H1 (cell line): Measurements from ENCODE around the gene FARS2. TPM values are rescaled to one million over a fixed set of nuclear protein-coding genes. Genes with fewer than 3 reads are reported as not detected.
A peak's percentile ranks its signal among the peaks of the same experiment; 100 is the strongest.

Source experiments
- CTCF ChIA-PET: fragments of 300-600 bp; sonication (Branson Sonifier 250); formaldehyde crosslinking; loops from one replicate; lab custom pipeline; 2021; ENCODE audit not compliant: partially characterized antibody; lab: Charles Lee
- POLR2A ChIA-PET: fragments of 300-600 bp; sonication (Branson Sonifier 250); formaldehyde crosslinking; loops from one replicate; lab custom pipeline; 2021; ENCODE audit warnings: inconsistent platforms; ENCODE audit not compliant: partially characterized antibody; lab: Charles Lee
- DNase-seq, 2 experiments: peaks; one replicate each; pipeline versions ENCODE4 v3.0.0 to v3.0.0-alpha.2; 2010 to 2022; ENCODE audit warnings: low spot score in 2 of 2, low read depth in 1 of 2, mixed read lengths in 1 of 2
- FAIRE-seq: peaks from 2 replicates; lab custom pipeline; 2011; peaks lifted over from hg19 to GRCh38; lab: Jason Lieb, UNC
- H2AFZ ChIP-seq: 2 replicates; pipeline ENCODE4 v1.8.1; 2012; ENCODE audit warnings: low read length, inconsistent platforms
- H2AK5ac ChIP-seq: 2 replicates; pipeline ENCODE4 v1.6.1; 2013; ENCODE audit warnings: low read depth, low read length
- H2BK120ac ChIP-seq: replicated peaks from 2 replicates; pipeline ENCODE3; 2013; ENCODE audit warnings: low read depth, low read length, inconsistent platforms
- H2BK12ac ChIP-seq: 2 replicates; pipeline ENCODE4 v1.6.1; 2013; ENCODE audit warnings: low read depth, low read length
- H2BK15ac ChIP-seq: 2 replicates; pipeline ENCODE4 v1.6.1; 2013; ENCODE audit warnings: low read length
- H2BK20ac ChIP-seq: 2 replicates; pipeline ENCODE4 v1.6.1; 2013; ENCODE audit warnings: low read length
- H2BK5ac ChIP-seq: 2 replicates; pipeline ENCODE4 v1.6.1; 2013; ENCODE audit warnings: low read depth, low read length
- H3K14ac ChIP-seq: 2 replicates; pipeline ENCODE4 v1.6.1; 2013; ENCODE audit warnings: inconsistent platforms; ENCODE audit not compliant: insufficient read length
- H3K18ac ChIP-seq: 2 replicates; pipeline ENCODE4 v1.6.1; 2013; ENCODE audit warnings: low read length; ENCODE audit errors: extremely low read depth
- H3K23ac ChIP-seq: 2 replicates; pipeline ENCODE4 v1.6.1; 2013; ENCODE audit warnings: inconsistent platforms; ENCODE audit not compliant: insufficient read length
- H3K23me2 ChIP-seq: 2 replicates; pipeline ENCODE4 v1.6.1; 2013; ENCODE audit warnings: low read depth, low read length
- H3K27ac ChIP-seq: 2 replicates; pipeline ENCODE4 v1.6.1; 2011; ENCODE audit warnings: low read depth, low read length, inconsistent platforms
- H3K27me3 ChIP-seq, 4 experiments: replicated peaks in 1 of 4; 1 replicate in 1 of 4; 2 replicates in 3 of 4; pipeline versions ENCODE4 v1.6.1 to v1.8.1; 2011 to 2013; ENCODE audit warnings: low read length in 3 of 4, mild to moderate bottlenecking in 3 of 4, inconsistent platforms in 2 of 4, mixed read lengths in 2 of 4, moderate library complexity in 1 of 4; ENCODE audit not compliant: control insufficient read depth in 3 of 4, insufficient read depth in 3 of 4; ENCODE audit errors: extremely low read depth in 1 of 4
- H3K36me3 ChIP-seq, 4 experiments: 2 replicates each; pipeline versions ENCODE4 v1.6.1 to v1.8.1; 2011 to 2013; ENCODE audit warnings: mild to moderate bottlenecking in 4 of 4, low read length in 3 of 4, moderate library complexity in 2 of 4, control low read depth in 1 of 4, inconsistent platforms in 1 of 4; ENCODE audit not compliant: insufficient read depth in 4 of 4, control insufficient read depth in 2 of 4
- H3K4ac ChIP-seq: replicated peaks from 2 replicates; pipeline ENCODE3; 2013; ENCODE audit warnings: low read length, low read depth, mixed read lengths, inconsistent platforms; ENCODE audit not compliant: insufficient read length
- H3K4me1 ChIP-seq, 4 experiments: replicated peaks in 1 of 4; 1 replicate in 1 of 4; 2 replicates in 3 of 4; pipeline versions ENCODE4 v1.6.1 to v1.8.1; 2011 to 2013; ENCODE audit warnings: low read length in 3 of 4, inconsistent platforms in 2 of 4, mixed read lengths in 1 of 4; ENCODE audit not compliant: insufficient read depth in 4 of 4, control insufficient read depth in 3 of 4
- H3K4me2 ChIP-seq, 2 experiments: 2 replicates each; pipeline versions ENCODE4 v1.6.1 to v1.8.1; 2011 to 2013; ENCODE audit warnings: low read depth in 2 of 2, low read length in 2 of 2, control low read depth in 1 of 2, inconsistent platforms in 1 of 2, mild to moderate bottlenecking in 1 of 2; ENCODE audit not compliant: insufficient read depth in 1 of 2
- H3K4me3 ChIP-seq, 4 experiments: fragments of 200-600, 300-600 bp in 1 of 4; sonication (generic), shearing (Covaris generic), sonication (Bioruptor Twin) in 1 of 4; 2 replicates each; pipeline versions ENCODE4 v1.5.1 to v1.8.1; 2011 to 2016; ENCODE audit warnings: low read length in 4 of 4, low read depth in 3 of 4, control low read depth in 2 of 4, inconsistent platforms in 2 of 4, mild to moderate bottlenecking in 2 of 4, mixed read lengths in 1 of 4, moderate library complexity in 1 of 4; ENCODE audit not compliant: insufficient read depth in 2 of 4; ENCODE audit errors: extremely low read depth in 1 of 4
- H3K56ac ChIP-seq: replicated peaks from 2 replicates; pipeline ENCODE3; 2013; ENCODE audit warnings: low read depth, mild to moderate bottlenecking, mixed read lengths, low read length, inconsistent platforms; ENCODE audit not compliant: insufficient read length
- H3K79me1 ChIP-seq: 2 replicates; pipeline ENCODE4 v1.6.1; 2013; ENCODE audit warnings: low read depth, low read length, control low read depth
- H3K79me2 ChIP-seq, 2 experiments: 2 replicates each; pipeline versions ENCODE4 v1.6.1 to v1.8.1; 2012 to 2013; ENCODE audit warnings: low read length in 2 of 2, mild to moderate bottlenecking in 2 of 2, inconsistent platforms in 1 of 2; ENCODE audit not compliant: insufficient read depth in 2 of 2, control insufficient read depth in 1 of 2
- H3K9ac ChIP-seq, 4 experiments: replicated peaks in 1 of 4; 1 replicate in 1 of 4; 2 replicates in 3 of 4; pipeline versions ENCODE4 v1.6.1 to v1.8.1; 2011 to 2013; ENCODE audit warnings: low read depth in 3 of 4, low read length in 3 of 4, control low read depth in 2 of 4, mild to moderate bottlenecking in 2 of 4, moderate library complexity in 2 of 4, inconsistent platforms in 1 of 4; ENCODE audit errors: extremely low read depth in 1 of 4
- H3K9me3 ChIP-seq, 2 experiments: 2 replicates each; pipeline versions ENCODE4 v1.6.1 to v1.8.1; 2012 to 2013; ENCODE audit warnings: mild to moderate bottlenecking in 2 of 2, moderate library complexity in 2 of 2, control low read depth in 1 of 2, inconsistent platforms in 1 of 2, low read depth in 1 of 2, low read length in 1 of 2, mixed read lengths in 1 of 2; ENCODE audit not compliant: insufficient read depth in 2 of 2
- H4K20me1 ChIP-seq, 2 experiments: replicated peaks in 1 of 2; 2 replicates each; pipeline versions ENCODE3 to v1.8.1; 2011 to 2013; ENCODE audit warnings: inconsistent platforms in 2 of 2, low read length in 2 of 2, mild to moderate bottlenecking in 1 of 2; ENCODE audit not compliant: insufficient read depth in 2 of 2, control insufficient read depth in 1 of 2
- H4K5ac ChIP-seq: 2 replicates; pipeline ENCODE4 v1.6.1; 2013; ENCODE audit warnings: low read length, low read depth, mixed read lengths, inconsistent platforms; ENCODE audit not compliant: insufficient read length
- H4K8ac ChIP-seq: 2 replicates; pipeline ENCODE4 v1.8.0; 2013; ENCODE audit warnings: mild to moderate bottlenecking, moderate library complexity, low read length, inconsistent platforms; ENCODE audit not compliant: insufficient read depth; ENCODE audit errors: extremely low read depth
- H4K91ac ChIP-seq: replicated peaks from 2 replicates; pipeline ENCODE3; 2013; ENCODE audit warnings: low read length, mixed read lengths, inconsistent platforms; ENCODE audit not compliant: insufficient read length
- ASH2L ChIP-seq: fragments of 200-600, 300-600 bp; sonication (generic); IDR thresholded peaks from one replicate; pipeline ENCODE4 v1.7.1; 2017; ENCODE audit warnings: low read length
- BACH1 ChIP-seq: IDR thresholded peaks from 2 replicates; pipeline ENCODE4 v1.6.1; 2012; ENCODE audit warnings: low read length, improper control_type of control experiment
- CBX5 ChIP-seq: fragments of 300-800, 300-1000 bp; sonication (generic); IDR thresholded peaks from 2 replicates; pipeline ENCODE4 v1.7.1; 2016; ENCODE audit warnings: antibody characterized with exemption, low read length, low read depth
- CREB1 ChIP-seq: IDR thresholded peaks from 2 replicates; pipeline ENCODE4 v1.6.1; 2012; ENCODE audit warnings: inconsistent platforms
- CTBP2 ChIP-seq: IDR thresholded peaks from 2 replicates; pipeline ENCODE4 v1.7.0; 2011; ENCODE audit warnings: borderline replicate concordance, mild to moderate bottlenecking, moderate library complexity, mixed read lengths, low read length; ENCODE audit not compliant: insufficient read depth, insufficient read length
- RBBP5 ChIP-seq: IDR thresholded peaks from 2 replicates; pipeline ENCODE4 v1.7.1; 2012; ENCODE audit warnings: low read depth, mild to moderate bottlenecking, inconsistent platforms, low read length, moderate library complexity, borderline replicate concordance
- SIN3A ChIP-seq, 2 experiments: IDR thresholded peaks in 1 of 2; conservative IDR thresholded peaks in 1 of 2; 2 replicates each; pipeline ENCODE4 v1.6.1; 2011 to 2012; ENCODE audit warnings: low read length in 2 of 2, improper control_type of control experiment in 1 of 2, low read depth in 1 of 2, mild to moderate bottlenecking in 1 of 2
- SIRT6 ChIP-seq: IDR thresholded peaks from one replicate; pipeline ENCODE4 v1.7.1; 2012; ENCODE audit warnings: low read length, inconsistent platforms
- SP1 ChIP-seq: IDR thresholded peaks from 2 replicates; pipeline ENCODE4 v1.6.1; 2011; ENCODE audit warnings: low read depth, low read length
- TAF1 ChIP-seq: IDR thresholded peaks from 2 replicates; pipeline ENCODE4 v1.6.1; 2011; ENCODE audit warnings: mild to moderate bottlenecking, low read depth, low read length
- TAF7 ChIP-seq: optimal IDR thresholded peaks from 2 replicates; pipeline ENCODE3; 2011; ENCODE audit warnings: low read depth, mild to moderate bottlenecking, inconsistent platforms, low read length, moderate library complexity, borderline replicate concordance
- WGBS, 2 experiments: shearing (Covaris generic) in 1 of 2; methylation state at CpG; one replicate each; pipeline versions ENCODE4 v1.1.6 to v1.1.7; 2013 to 2015; ENCODE audit warnings: low lambda C conversion rate in 2 of 2, mixed read lengths in 2 of 2, inconsistent platforms in 1 of 2, low coverage in 1 of 2, missing lambda C conversion rate in 1 of 2; ENCODE audit not compliant: insufficient replicate concordance in 2 of 2, insufficient coverage in 1 of 2, insufficient read length in 1 of 2; ENCODE audit errors: extremely low coverage in 1 of 2, missing lambda C conversion rate in 1 of 2; 5-methylcytosine and 5-hydroxymethylcytosine counted together
- polyA plus RNA-seq, 7 experiments: library from polyadenylated mRNA; depleted of rRNA in 3 of 7; stranded (reverse) in 5 of 7; unstranded in 2 of 7; fragments of >200 nt in 5 of 7; fragments of 200-250 nt in 2 of 7; gene quantifications; 1 replicate in 5 of 7; 2 replicates in 1 of 7; 4 replicates in 1 of 7; pipeline versions ENCODE4 v1.2.1 to v1.2.3, GENCODE V29; 2011 to 2013; ENCODE audit warnings: missing spikeins in 2 of 7, mixed read lengths in 2 of 7
- total RNA-seq: library from RNA; stranded (reverse); fragmentation: NEBNext Ultra II Directional; extraction: Animal tissue kit (Norgen Biotek cat#: 25700); gene quantifications from 2 replicates; pipeline ENCODE4 v1.2.1, GENCODE V29; 2021
- TF ChIP-seq, protein P1 (sequence below): IDR thresholded peaks from 2 replicates; pipeline ENCODE4 v1.6.1; 2012; ENCODE audit warnings: inconsistent platforms

Gene FARS2
- total and polyA plus RNA-seq, 2 of the 8 experiments (the other 6 are each of a cell fraction or from before 2014, with no cell fraction given): 11.7 to 14.4 TPM

GRCh38 chr6:5261545-5262109 lies 314 bp downstream of the FARS2 start:
- peaks cover 0 to 1% (median 0%) of the 10 kb centered on the region in 4 experiments; a peak in 1 of 7 replicates for H3K4me1 ChIP-seq
- H3K23me2 ChIP-seq: peaks cover 9% of the 10 kb centered on the region
- H3K23ac ChIP-seq: no peak overlapping the region
- H3K18ac ChIP-seq: no peak overlapping the region
- peak overlapping the region; percentile 99; the same call in 1 of the 2 replicates for H4K8ac ChIP-seq
- no peak overlapping the region for H3K14ac ChIP-seq
- CTCF ChIA-PET: interaction anchor here (0.7 to 1.6 kb wide), 2 partner anchors 118 to 141 kb away, joined by 3 to 5 read pairs; no protein-coding TSS in a partner anchor
- H3K56ac ChIP-seq: peak overlapping the region; percentile 27
- H3K27ac ChIP-seq: peak overlapping the region; percentile 98
- H3K4me3 ChIP-seq: peak overlapping the region; percentile 73 to 92 (median 82)
- no peak overlapping the region for H2BK15ac ChIP-seq
- peaks cover 0 to 8% (median 2%) of the 10 kb centered on the region in 4 experiments; a peak in 3 of 8 replicates for H3K36me3 ChIP-seq
- peak overlapping the region; percentile 20; the same call in 1 of the 2 replicates for H2AFZ ChIP-seq
- H3K9me3 ChIP-seq: no peaks in the 10 kb centered on the region; a peak in 1 of 4 replicates
- peak overlapping the region; percentile 99 for H2BK5ac ChIP-seq
- no peak overlapping the region for H3K4ac ChIP-seq
- 1% methylated on average over 19 of the region's 19 CpGs; no CpG with 5 or more reads in 1 of the 2 experiments for WGBS, 2 experiments
- peaks cover 10% of the 10 kb centered on the region; the same call in 1 of the 2 replicates for H3K79me1 ChIP-seq
- no peak overlapping the region for H4K91ac ChIP-seq
- H2BK12ac ChIP-seq: peak overlapping the region; percentile 97; the same call in 1 of the 2 replicates
- peak overlapping the region; percentile 78 to 91 for H3K4me2 ChIP-seq
- DNase-seq (no peak), FAIRE-seq (no peak)
- no peak overlapping the region for H2BK20ac ChIP-seq
- H3K79me2 ChIP-seq: peaks cover 0 to 58% of the 10 kb centered on the region in 2 experiments; a peak in 2 of 4 replicates
- no peak overlapping the region for H2AK5ac ChIP-seq
- H3K27me3 ChIP-seq: no peaks in the 10 kb centered on the region
- H4K5ac ChIP-seq: peak overlapping the region; percentile 12
- H3K9ac ChIP-seq: peak overlapping the region; percentile 76 to 97 (median 95)
- peaks cover 0 to 3% of the 10 kb centered on the region in 2 experiments for H4K20me1 ChIP-seq
- no peak overlapping the region for H2BK120ac ChIP-seq
- POLR2A ChIA-PET: interaction anchor here (0.7 to 2.6 kb wide), 9 partner anchors 9 to 66 kb away, joined by 3 to 13 read pairs (median 5); no protein-coding TSS in a partner anchor
- TF ChIP-seq TAF7 (peak; percentile 49), CREB1 (no peak), SIRT6 (no peak), BACH1 (no peak), SIN3A (conservative IDR thresholded peaks at IDR 0.05 in 1 of 2, IDR thresholded peaks at IDR 0.05 in 1 of 2; ENCODE audit: low read depth in 1 of 2, low read length in 2 of 2) (no peak), CBX5 (no peak), TAF1 (peak; percentile 86; the same call in 1 of the 2 replicates), RBBP5 (0 out of 2 replicates have a peak, but pooled peaks have one; percentile 6), CTBP2 (no peak), SP1 (0 out of 2 replicates have a peak, but pooled peaks have one; percentile 2), ASH2L (peak; percentile 18)
- TF ChIP-seq, protein P1, sequence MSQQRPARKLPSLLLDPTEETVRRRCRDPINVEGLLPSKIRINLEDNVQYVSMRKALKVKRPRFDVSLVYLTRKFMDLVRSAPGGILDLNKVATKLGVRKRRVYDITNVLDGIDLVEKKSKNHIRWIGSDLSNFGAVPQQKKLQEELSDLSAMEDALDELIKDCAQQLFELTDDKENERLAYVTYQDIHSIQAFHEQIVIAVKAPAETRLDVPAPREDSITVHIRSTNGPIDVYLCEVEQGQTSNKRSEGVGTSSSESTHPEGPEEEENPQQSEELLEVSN: no peak
